Esophagus squamous epithelium (tissue), 5 donors: ENCODE data around the gene SNED1. TPM values are rescaled to one million over a fixed set of nuclear protein-coding genes. Genes with fewer than 3 reads are reported as not detected.

Experiments
- DNase-seq: peaks from one replicate; lab custom pipeline; 2025; lab: John Stamatoyannopoulos, UW
- H3K27ac ChIP-seq, 4 donors: fragments of 200-600 bp; sonication (generic); one replicate each; pipeline ENCODE4 v1.5.1; 2016 to 2019; ENCODE audit warnings: mild to moderate bottlenecking in 1 of 4
- H3K27me3 ChIP-seq, 4 donors: fragments of 200-600 bp; sonication (generic); 1 replicate in 3 of 4; 2 replicates in 1 of 4; pipeline versions ENCODE4 v1.5.1 to v1.6.0; 2017 to 2021; ENCODE audit warnings: antibody characterized with exemption in 1 of 4
- H3K36me3 ChIP-seq, 3 donors: fragments of 200-600 bp; sonication (generic); one replicate each; pipeline ENCODE4 v1.5.1; 2016 to 2019
- H3K4me1 ChIP-seq, 3 donors: fragments of 200-600 bp; sonication (generic); one replicate each; pipeline ENCODE4 v1.5.1; 2017 to 2019
- H3K4me3 ChIP-seq, 4 donors: fragments of 200-600 bp; sonication (generic); 1 replicate in 3 of 4; 2 replicates in 1 of 4; pipeline ENCODE4 v1.5.1; 2016 to 2019; ENCODE audit warnings: mild to moderate bottlenecking in 2 of 4, moderate library complexity in 1 of 4
- H3K9me3 ChIP-seq, 3 donors: fragments of 200-600 bp; sonication (generic); one replicate each; pipeline ENCODE4 v1.5.1; 2016 to 2019
- POLR2A ChIP-seq, 4 donors: fragments of 450-650 bp; IDR thresholded peaks; one replicate each; pipeline ENCODE4 v1.6.1; 2017; ENCODE audit warnings: antibody characterized with exemption in 4 of 4, mild to moderate bottlenecking in 4 of 4, moderate library complexity in 3 of 4
- WGBS, 2 donors: methylation state at CpG; one replicate each; pipeline ENCODE4 v1.1.5; 2018; 5-methylcytosine and 5-hydroxymethylcytosine counted together
- intact Hi-C: fragments of 100-400 bp; cut with DNase I; formaldehyde crosslinking; loops from one replicate; pipeline ENCODE4 v1.15.0; 2022
- small RNA-seq, 4 donors: library from RNA; depleted of rRNA; stranded (forward); fragments of <200 nt; gene quantifications; one replicate each; pipeline ENCODE3, GENCODE V24; 2016
- total RNA-seq, 4 donors: library from RNA; depleted of rRNA; stranded (reverse); fragments of >200 nt; gene quantifications; one replicate each; pipeline ENCODE4 v1.1.0, GENCODE V29; 2016
- TF ChIP-seq, protein P1 (sequence below), 6 experiments: fragments of 450-650 bp in 4 of 6; fragments of 200-600 bp in 2 of 6; sonication (generic) in 2 of 6; IDR thresholded peaks; one replicate each; pipeline ENCODE4 v1.5.1; 2016 to 2019; ENCODE audit warnings: antibody characterized with exemption in 6 of 6, mild to moderate bottlenecking in 4 of 6, moderate library complexity in 4 of 6
- donor health status: DM: yes; HTN: yes; CAD: no.

Gene SNED1
- total RNA-seq, 4 donors from 2014 or later: 3.3 to 13.9 (median 4.8) TPM

DNA sequence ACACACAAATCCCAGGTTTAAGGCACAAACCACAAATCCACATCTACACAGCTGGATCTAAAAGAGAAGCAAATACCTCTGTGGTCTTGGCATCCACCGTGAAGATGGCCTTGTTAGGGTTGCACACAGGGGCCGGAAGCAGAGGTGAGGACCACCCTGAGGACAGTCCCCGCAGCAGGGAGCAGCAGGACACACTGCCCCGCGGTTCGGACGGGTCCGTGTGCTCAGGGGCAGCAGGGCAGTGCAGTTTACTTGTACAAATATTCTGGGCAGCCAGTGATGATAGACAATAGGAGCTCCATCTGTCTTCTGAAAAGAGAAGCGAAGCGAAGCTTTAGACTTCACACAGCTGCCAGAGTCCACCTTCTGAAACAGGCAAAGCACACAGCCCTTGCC, 142.0 kb downstream of the SNED1 start:
- no peaks in the 10 kb centered on the region for H3K9me3 ChIP-seq
- H3K27ac ChIP-seq: no peak overlapping the region
- WGBS, 2 donors: 64 to 88% methylated on average over 5 of the region's 10 CpGs
- no peak for DNase-seq
- no peak overlapping the region for H3K4me3 ChIP-seq
- TF ChIP-seq, protein P1, sequence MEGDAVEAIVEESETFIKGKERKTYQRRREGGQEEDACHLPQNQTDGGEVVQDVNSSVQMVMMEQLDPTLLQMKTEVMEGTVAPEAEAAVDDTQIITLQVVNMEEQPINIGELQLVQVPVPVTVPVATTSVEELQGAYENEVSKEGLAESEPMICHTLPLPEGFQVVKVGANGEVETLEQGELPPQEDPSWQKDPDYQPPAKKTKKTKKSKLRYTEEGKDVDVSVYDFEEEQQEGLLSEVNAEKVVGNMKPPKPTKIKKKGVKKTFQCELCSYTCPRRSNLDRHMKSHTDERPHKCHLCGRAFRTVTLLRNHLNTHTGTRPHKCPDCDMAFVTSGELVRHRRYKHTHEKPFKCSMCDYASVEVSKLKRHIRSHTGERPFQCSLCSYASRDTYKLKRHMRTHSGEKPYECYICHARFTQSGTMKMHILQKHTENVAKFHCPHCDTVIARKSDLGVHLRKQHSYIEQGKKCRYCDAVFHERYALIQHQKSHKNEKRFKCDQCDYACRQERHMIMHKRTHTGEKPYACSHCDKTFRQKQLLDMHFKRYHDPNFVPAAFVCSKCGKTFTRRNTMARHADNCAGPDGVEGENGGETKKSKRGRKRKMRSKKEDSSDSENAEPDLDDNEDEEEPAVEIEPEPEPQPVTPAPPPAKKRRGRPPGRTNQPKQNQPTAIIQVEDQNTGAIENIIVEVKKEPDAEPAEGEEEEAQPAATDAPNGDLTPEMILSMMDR (IDR thresholded peaks at IDR 0.05): no peak
- TF ChIP-seq POLR2A (IDR thresholded peaks at IDR 0.05): no peak
- no peaks in the 10 kb centered on the region for H3K27me3 ChIP-seq
- H3K4me1 ChIP-seq: peaks cover 0 to 6% (median 0%) of the 10 kb centered on the region in 3 donors
- H3K36me3 ChIP-seq: peaks cover 0 to 58% (median 0%) of the 10 kb centered on the region in 3 donors
- intact Hi-C loops: no loop called here

DNA sequence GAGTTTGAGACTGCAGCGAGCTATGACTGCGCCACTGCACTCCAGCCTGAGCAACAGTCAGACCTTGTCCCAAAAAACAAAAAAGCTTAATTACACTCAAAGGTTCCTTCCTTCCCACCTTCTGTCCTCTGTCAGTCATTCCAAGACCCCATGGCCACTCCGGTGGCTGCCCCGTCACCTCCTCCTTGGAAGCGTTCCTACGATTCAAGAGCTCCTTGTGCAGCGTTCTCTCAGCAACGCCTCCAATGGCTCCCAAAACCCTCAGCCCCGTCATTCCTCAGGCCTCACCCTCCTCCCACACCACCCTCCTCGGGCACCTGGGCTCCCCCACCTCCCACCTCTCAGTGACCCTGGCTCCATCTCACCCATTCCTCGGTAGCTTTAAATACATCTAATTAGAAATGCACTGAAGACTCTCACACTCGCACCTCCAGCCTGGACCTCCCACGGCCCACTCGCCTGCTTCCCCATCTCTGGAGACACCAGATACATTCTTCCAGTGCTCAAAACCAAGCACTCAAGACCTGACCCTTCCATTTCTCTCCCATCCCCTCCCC, 142.9 kb downstream of the SNED1 start:
- TF ChIP-seq, protein P1 (IDR thresholded peaks at IDR 0.05): no peak
- TF ChIP-seq POLR2A (IDR thresholded peaks at IDR 0.05): no peak
- Histone ChIP-seq H3K4me3 (no peak overlapping the region), H3K27ac (no peak overlapping the region), H3K4me1 (peaks cover 0 to 6% (median 0%) of the 10 kb centered on the region in 3 donors), H3K27me3 (no peaks in the 10 kb centered on the region), H3K9me3 (no peaks in the 10 kb centered on the region), H3K36me3 (peaks cover 0 to 50% (median 0%) of the 10 kb centered on the region in 3 donors)
- 94 to 97% methylated on average over 14 of the region's 14 CpGs for WGBS, 2 donors
- no peak for DNase-seq
- intact Hi-C loops: no loop called here

DNA sequence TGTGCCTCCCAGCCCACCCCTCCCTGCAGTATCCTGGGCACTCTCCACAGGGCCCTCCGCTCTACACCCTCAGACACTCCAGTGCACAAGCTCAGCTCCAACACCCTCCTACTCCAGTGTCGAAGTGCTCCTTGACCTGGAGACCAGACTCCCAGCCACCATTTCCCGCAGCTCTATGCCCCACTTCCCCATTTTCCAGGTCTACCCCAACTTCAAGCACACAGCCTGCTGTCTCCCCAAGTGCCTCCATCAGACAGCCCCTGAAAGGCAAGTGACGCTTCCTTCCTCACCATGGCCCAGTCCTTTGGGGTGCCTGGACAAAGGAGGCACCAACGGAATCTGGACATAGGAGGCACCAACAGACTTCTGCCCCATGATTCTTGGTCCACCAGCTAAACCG, 143.6 kb downstream of the SNED1 start:
- Histone ChIP-seq H3K4me3 (no peak overlapping the region), H3K36me3 (peaks cover 0 to 42% (median 0%) of the 10 kb centered on the region in 3 donors), H3K27ac (no peak overlapping the region), H3K9me3 (no peaks in the 10 kb centered on the region), H3K4me1 (peaks cover 0 to 6% (median 0%) of the 10 kb centered on the region in 3 donors), H3K27me3 (no peaks in the 10 kb centered on the region)
- 84 to 88% methylated on average over 4 to 6 of the region's 6 CpGs for whole genome bisulfite sequencing, 2 donors
- TF ChIP-seq, protein P1 (IDR thresholded peaks at IDR 0.05): no peak
- no peak for TF ChIP-seq POLR2A (IDR thresholded peaks at IDR 0.05)
- intact Hi-C loops: no loop called here
- DNase-seq: no peak

DNA sequence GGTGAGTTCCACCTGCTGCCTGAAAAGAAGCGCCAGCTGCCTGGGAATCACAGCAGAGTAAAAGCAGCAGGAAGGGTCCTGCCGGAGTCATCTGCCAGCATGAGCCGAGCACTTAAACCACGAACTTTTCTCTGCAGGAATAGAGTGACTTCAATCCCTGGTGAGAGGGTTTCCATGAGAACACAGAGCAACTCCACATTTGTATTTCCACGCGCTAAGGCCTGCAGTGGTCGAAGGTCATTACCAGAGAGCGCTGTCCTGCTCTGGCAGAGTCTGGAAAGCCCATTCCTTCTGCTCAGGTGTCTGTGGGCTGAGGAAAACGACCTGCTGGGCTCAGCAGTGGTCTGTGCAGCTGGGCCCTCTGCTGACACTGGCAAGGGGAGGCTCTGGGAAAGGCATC, 144.2 kb downstream of the SNED1 start:
- no peak overlapping the region for H3K27ac ChIP-seq
- peaks cover 0 to 37% (median 0%) of the 10 kb centered on the region in 3 donors for H3K36me3 ChIP-seq
- DNase-seq: no peak
- intact Hi-C loops: no loop called here
- no peaks in the 10 kb centered on the region for H3K9me3 ChIP-seq
- TF ChIP-seq POLR2A (IDR thresholded peaks at IDR 0.05): no peak
- TF ChIP-seq, protein P1 (IDR thresholded peaks at IDR 0.05): no peak
- no peak overlapping the region for H3K4me3 ChIP-seq
- H3K4me1 ChIP-seq: peaks cover 0 to 6% (median 0%) of the 10 kb centered on the region in 3 donors
- H3K27me3 ChIP-seq: no peaks in the 10 kb centered on the region
- 81 to 89% methylated on average over 4 to 6 of the region's 9 CpGs for WGBS, 2 donors

Small RNA genes within 50 kb of the gene (small RNA-seq; reads per million reads assigned to genes)
- 0 reads per million in 4 donors for gene AC005237.2

Other genes starting within 250 kb of the SNED1 start
- gene KIF1A, start 178.4 kb upstream of the SNED1 start, total RNA-seq: under 1 TPM in 1 of 4 donors, not detected in 3; 0.15 TPM
- gene AGXT, start 129.8 kb upstream of the SNED1 start, total RNA-seq: not detected
- 100 to 1,000 TPM; 105 to 440 (median 163) TPM for gene MAB21L4, start 102.5 kb upstream of the SNED1 start, total RNA-seq
- gene CROCC2, start 92.3 kb upstream of the SNED1 start, total RNA-seq: not detected
- gene MTERF4, start 103.7 kb downstream of the SNED1 start, total RNA-seq: 10 to 100 TPM; 27.7 to 37.0 (median 35.4) TPM
- 1 to 10 TPM; 3.4 to 8.9 (median 5.6) TPM for gene PASK, start 150.9 kb downstream of the SNED1 start, total RNA-seq
- 100 to 1,000 TPM in 1 of 4 donors, 10 to 100 TPM in 3; 53.5 to 108 (median 63.3) TPM for gene PPP1R7, start 151.8 kb downstream of the SNED1 start, total RNA-seq
- gene ANO7, start 190.1 kb downstream of the SNED1 start, total RNA-seq: under 1 TPM in 1 of 4 donors, not detected in 3; 0.59 TPM